Neural cell (in vitro differentiated cells): Measurements from ENCODE around the gene MEDAG. TPM values are rescaled to one million over a fixed set of nuclear protein-coding genes. Genes with fewer than 3 reads are reported as not detected.

ENCODE experiments used
- H2AFZ ChIP-seq: fragments of 200-600, 300-800 bp; sonication (generic), shearing (Covaris generic); 2 replicates; pipeline ENCODE4 v1.6.0; 2014; ENCODE audit warnings: low read depth, mild to moderate bottlenecking, antibody characterized with exemption, low read length, moderate library complexity
- H3F3A ChIP-seq: fragments of 200-600 bp; shearing (Covaris generic); 2 replicates; pipeline ENCODE4 v1.6.1; 2016; ENCODE audit warnings: mild to moderate bottlenecking, moderate library complexity, mixed read lengths, antibody characterized with exemption, low read length; ENCODE audit not compliant: insufficient read depth, poor library complexity, severe bottlenecking
- H3K27ac ChIP-seq: fragments of 200-600, 300-800 bp; sonication (generic), shearing (Covaris generic); 2 replicates; pipeline ENCODE4 v1.5.1; 2014; ENCODE audit warnings: mild to moderate bottlenecking, low read length, moderate library complexity
- H3K27me3 ChIP-seq: fragments of 300-800, 200-600 bp; sonication (generic), shearing (Covaris generic); 2 replicates; pipeline ENCODE4 v1.6.0; 2014; ENCODE audit warnings: mild to moderate bottlenecking, low read depth, low read length, moderate library complexity; ENCODE audit not compliant: insufficient read depth
- H3K36me3 ChIP-seq: fragments of 300-800, 200-600 bp; sonication (generic), shearing (Covaris generic); 2 replicates; pipeline ENCODE4 v1.5.1; 2014; ENCODE audit warnings: mild to moderate bottlenecking, antibody characterized with exemption, low read length, moderate library complexity; ENCODE audit not compliant: insufficient read depth
- H3K4me2 ChIP-seq: fragments of 300-800, 200-600 bp; sonication (generic), shearing (Covaris generic); 2 replicates; pipeline ENCODE4 v1.6.0; 2014; ENCODE audit warnings: mild to moderate bottlenecking, low read length
- H3K4me3 ChIP-seq: fragments of 300-800, 200-600 bp; sonication (generic), shearing (Covaris generic); 2 replicates; pipeline ENCODE4 v1.5.1; 2014; ENCODE audit warnings: mild to moderate bottlenecking, low read length, moderate library complexity
- H3K79me2 ChIP-seq: fragments of 200-600 bp; shearing (Covaris generic); replicated peaks from 2 replicates; pipeline ENCODE4 v1.6.0; 2014; ENCODE audit warnings: mild to moderate bottlenecking, low read length, moderate library complexity; ENCODE audit not compliant: insufficient read depth
- H3K9ac ChIP-seq: fragments of 300-800, 200-600 bp; sonication (generic), shearing (Covaris generic); 2 replicates; pipeline ENCODE4 v1.6.1; 2016; ENCODE audit warnings: mild to moderate bottlenecking, low read length, mixed read lengths
- H3K9me2 ChIP-seq: fragments of 200-600 bp; shearing (Covaris generic); 2 replicates; pipeline ENCODE4 v1.6.1; 2016; ENCODE audit warnings: mild to moderate bottlenecking, low read length, mixed read lengths; ENCODE audit not compliant: insufficient read depth
- H3K9me3 ChIP-seq: fragments of 200-600, 300-800 bp; sonication (generic), shearing (Covaris generic); 2 replicates; pipeline ENCODE4 v1.6.1; 2016; ENCODE audit warnings: mild to moderate bottlenecking, mixed run types, low read length, moderate library complexity, mixed read lengths
- H4K20me1 ChIP-seq: fragments of 200-600 bp; shearing (Covaris generic); 2 replicates; pipeline ENCODE4 v1.6.1; 2016; ENCODE audit warnings: mild to moderate bottlenecking, mixed run types; ENCODE audit not compliant: insufficient read depth
- CTCF ChIP-seq: fragments of 450-650 bp; IDR thresholded peaks from 2 replicates; pipeline ENCODE4 v1.5.1; 2014; ENCODE audit warnings: antibody characterized with exemption, mild to moderate bottlenecking, moderate library complexity; ENCODE audit not compliant: poor library complexity, severe bottlenecking
- EP300 ChIP-seq: fragments of 450-650 bp; conservative IDR thresholded peaks from 2 replicates; pipeline ENCODE4 v1.6.1; 2014; ENCODE audit warnings: antibody characterized with exemption, mild to moderate bottlenecking, moderate library complexity; ENCODE audit not compliant: poor library complexity, severe bottlenecking
- EZH2 ChIP-seq: fragments of 200-600, 300-800 bp; shearing (Covaris generic), sonication (generic); IDR thresholded peaks from 2 replicates; pipeline ENCODE4 v1.6.1; 2014; ENCODE audit warnings: antibody characterized with exemption, low read length, borderline replicate concordance, mild to moderate bottlenecking; ENCODE audit not compliant: insufficient read depth, poor library complexity, severe bottlenecking
- MXI1 ChIP-seq: fragments of 450-650 bp; conservative IDR thresholded peaks from 2 replicates; pipeline ENCODE4 v1.6.1; 2014; ENCODE audit warnings: antibody characterized with exemption, mild to moderate bottlenecking; ENCODE audit not compliant: poor library complexity, severe bottlenecking
- POLR2AphosphoS5 ChIP-seq: IDR thresholded peaks from 2 replicates; pipeline ENCODE4 v1.6.1; 2012
- RAD21 ChIP-seq: fragments of 450-650 bp; conservative IDR thresholded peaks from 2 replicates; pipeline ENCODE4 v1.6.1; 2014; ENCODE audit warnings: antibody characterized with exemption, mild to moderate bottlenecking, moderate library complexity
- REST ChIP-seq: IDR thresholded peaks from 2 replicates; pipeline ENCODE4 v1.6.1; 2012; ENCODE audit warnings: borderline replicate concordance
- SMC3 ChIP-seq: fragments of 450-650 bp; conservative IDR thresholded peaks from 2 replicates; pipeline ENCODE4 v1.6.1; 2014; ENCODE audit warnings: antibody characterized with exemption, mild to moderate bottlenecking, moderate library complexity; ENCODE audit not compliant: poor library complexity
- TAF1 ChIP-seq: IDR thresholded peaks from 2 replicates; pipeline ENCODE4 v1.6.1; 2012; ENCODE audit warnings: low read depth
- polyA plus RNA-seq: library from polyadenylated mRNA; depleted of rRNA; stranded (reverse); fragments of >200 nt; gene quantifications from 2 replicates; pipeline ENCODE4 v1.2.3, GENCODE V29; 2014

MEDAG gene
- polyA plus RNA-seq, 1 donor from 2014 or later: not detected

GRCh38 chr13:30869491-30869890, 36.6 kb upstream of the MEDAG start:
- Histone ChIP-seq H4K20me1 (no peaks in the 10 kb centered on the region), H3K79me2 (no peaks in the 10 kb centered on the region), H3K4me3 (no peak overlapping the region), H3K27ac (no peak overlapping the region), H3K4me2 (no peak overlapping the region), H3K9ac (no peak overlapping the region), H3K36me3 (no peaks in the 10 kb centered on the region), H3K9me2 (no peaks in the 10 kb centered on the region), H3K9me3 (no peaks in the 10 kb centered on the region), H3F3A (no peaks in the 10 kb centered on the region), H3K27me3 (no peaks in the 10 kb centered on the region), H2AFZ (no peak overlapping the region)
- TF ChIP-seq POLR2AphosphoS5 (no peak), REST (no peak), SMC3 (no peak), CTCF (no peak), EP300 (no peak), MXI1 (no peak), EZH2 (no peak), RAD21 (no peak), TAF1 (no peak)

- no peaks in the 10 kb centered on the region for H3F3A ChIP-seq
These were observed 35.8 kb upstream of the MEDAG start for GRCh38 chr13:30870049-30870884.

More at GRCh38 chr13:30870049-30870884, 35.8 kb upstream of the MEDAG start:
- no peaks in the 10 kb centered on the region for H3K9me2 ChIP-seq
- H2AFZ ChIP-seq: no peak overlapping the region
- no peak overlapping the region for H3K27ac ChIP-seq
- no peaks in the 10 kb centered on the region for H3K36me3 ChIP-seq
- H3K79me2 ChIP-seq: no peaks in the 10 kb centered on the region
- no peak for TF ChIP-seq POLR2AphosphoS5
- no peak overlapping the region for H3K4me2 ChIP-seq
- H4K20me1 ChIP-seq: no peaks in the 10 kb centered on the region
- H3K9ac ChIP-seq: no peak overlapping the region
- H3K4me3 ChIP-seq: no peak overlapping the region
- no peaks in the 10 kb centered on the region for H3K27me3 ChIP-seq
- no peaks in the 10 kb centered on the region for H3K9me3 ChIP-seq
